ENCODE measurements around the gene RALGDS.
"Not testable (repeated sequence)": the region's sequence is repeated elsewhere in the genome, so short reads cannot be mapped to it uniquely, and the experiment has no call there.

RALGDS gene

DNA sequence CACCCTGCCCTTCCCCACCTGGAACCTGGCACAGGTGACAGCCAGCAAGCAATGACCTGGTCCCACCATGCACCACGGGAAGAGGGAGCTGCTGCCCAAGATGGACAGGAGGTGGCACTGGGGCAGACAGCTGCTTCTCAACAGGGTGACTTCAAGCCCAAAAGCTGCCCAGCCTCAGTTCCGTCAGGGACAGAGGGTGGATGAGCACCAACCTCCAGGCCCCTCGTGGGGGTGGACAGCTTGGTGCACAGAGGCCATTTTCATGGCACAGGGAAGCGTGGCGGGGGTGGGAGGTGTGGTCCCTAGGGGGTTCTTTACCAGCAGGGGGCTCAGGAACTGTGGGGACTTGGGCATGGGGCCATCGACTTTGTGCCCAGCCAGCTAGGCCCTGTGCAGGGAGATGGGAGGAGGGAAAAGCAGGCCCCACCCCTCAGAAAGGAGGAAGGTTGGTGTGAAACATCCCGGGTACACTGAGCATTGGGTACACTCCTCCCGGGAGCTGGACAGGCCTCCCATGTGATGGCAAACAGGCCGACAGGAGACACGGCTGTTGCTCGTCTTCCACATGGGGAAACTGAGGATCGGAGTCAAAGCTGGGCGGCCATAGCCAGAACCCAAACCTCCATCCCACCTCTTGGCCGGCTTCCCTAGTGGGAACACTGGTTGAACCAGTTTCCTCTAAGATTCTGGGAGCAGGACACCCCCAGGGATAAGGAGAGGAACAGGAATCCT is 57.4 kb downstream of the RALGDS start:
- DNase-seq = no peak

DNA sequence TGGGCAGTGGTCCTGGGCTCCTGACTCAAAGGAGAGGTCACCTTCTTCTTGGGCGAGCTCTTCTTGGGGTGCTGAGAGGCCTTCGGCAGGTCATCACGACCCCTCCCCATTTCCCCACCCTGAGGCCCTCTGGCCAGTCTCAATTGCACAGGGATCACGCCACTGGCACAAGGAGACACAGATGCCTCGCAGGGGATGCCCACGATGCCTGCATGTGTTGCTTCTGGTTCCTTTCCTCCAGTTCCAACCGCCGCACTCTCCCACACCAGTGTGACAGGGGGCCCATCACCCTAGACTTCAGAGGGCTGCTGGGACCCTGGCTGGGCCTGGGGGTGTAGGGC is 57.9 kb downstream of the RALGDS start:
- no peak for DNase-seq

DNA sequence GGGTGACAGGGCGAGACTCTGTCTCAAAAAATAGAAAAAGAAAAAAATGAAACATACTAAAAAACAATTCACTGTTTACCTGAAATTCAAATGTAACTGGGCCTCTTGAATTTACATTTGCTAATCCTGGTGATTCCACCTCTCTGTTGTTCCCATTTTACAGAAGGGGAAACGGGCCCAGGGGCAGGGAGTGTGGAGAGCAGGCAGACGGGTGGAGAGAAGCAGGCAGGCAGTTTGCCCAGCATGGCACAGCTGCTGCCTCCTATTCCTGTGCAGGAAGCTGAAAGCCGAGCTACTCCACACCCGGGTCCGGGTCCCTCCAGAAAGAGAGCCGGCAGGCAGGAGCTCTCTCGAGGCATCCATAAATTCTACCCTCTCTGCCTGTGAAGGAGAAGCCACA is 58.5 kb downstream of the RALGDS start:
- DNase-seq = not testable (repeated sequence)

DNA sequence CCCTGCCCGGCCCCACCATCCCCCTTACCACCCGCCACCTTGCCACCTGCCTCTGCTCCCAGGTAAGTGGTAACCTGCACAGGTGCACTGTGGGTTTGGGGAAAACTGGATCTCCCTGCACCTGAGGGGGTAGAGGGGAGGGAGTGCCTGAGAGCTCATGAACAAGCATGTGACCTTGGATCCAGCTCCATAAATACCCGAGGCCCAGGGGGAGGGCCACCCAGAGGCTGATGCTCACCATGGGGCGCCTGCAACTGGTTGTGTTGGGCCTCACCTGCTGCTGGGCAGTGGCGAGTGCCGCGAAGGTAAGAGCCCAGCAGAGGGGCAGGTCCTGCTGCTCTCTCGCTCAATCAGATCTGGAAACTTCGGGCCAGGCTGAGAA is 59.3 kb downstream of the RALGDS start, which contains the start of gene CEL:
Gene CEL, plus strand, starts transcription at position 218 of the 382 bp plus-strand sequence. Its CDS starts 22 bp downstream, at position 240.
- DNase-seq = not testable (repeated sequence)

DNA sequence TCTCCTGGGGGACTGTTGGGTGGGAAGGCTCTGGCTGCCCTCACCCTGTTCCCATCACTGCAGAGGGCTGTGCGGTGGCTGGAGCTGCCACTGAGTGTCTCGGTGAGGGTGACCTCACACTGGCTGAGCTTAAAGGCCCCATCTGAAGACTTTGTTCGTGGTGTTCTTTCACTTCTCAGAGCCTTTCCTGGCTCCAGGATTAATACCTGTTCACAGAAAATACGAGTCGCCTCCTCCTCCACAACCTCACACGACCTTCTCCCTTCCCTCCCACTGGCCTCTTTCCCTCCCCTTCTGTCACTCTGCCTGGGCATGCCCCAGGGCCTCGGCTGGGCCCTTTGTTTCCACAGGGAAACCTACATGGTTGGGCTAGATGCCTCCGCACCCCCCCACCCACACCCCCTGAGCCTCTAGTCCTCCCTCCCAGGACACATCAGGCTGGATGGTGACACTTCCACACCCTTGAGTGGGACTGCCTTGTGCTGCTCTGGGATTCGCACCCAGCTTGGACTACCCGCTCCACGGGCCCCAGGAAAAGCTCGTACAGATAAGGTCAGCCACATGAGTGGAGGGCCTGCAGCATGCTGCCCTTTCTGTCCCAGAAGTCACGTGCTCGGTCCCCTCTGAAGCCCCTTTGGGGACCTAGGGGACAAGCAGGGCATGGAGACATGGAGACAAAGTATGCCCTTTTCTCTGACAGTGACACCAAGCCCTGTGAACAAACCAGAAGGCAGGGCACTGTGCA is 59.8 kb downstream of the RALGDS start:
- DNase-seq = not testable (repeated sequence)

DNA sequence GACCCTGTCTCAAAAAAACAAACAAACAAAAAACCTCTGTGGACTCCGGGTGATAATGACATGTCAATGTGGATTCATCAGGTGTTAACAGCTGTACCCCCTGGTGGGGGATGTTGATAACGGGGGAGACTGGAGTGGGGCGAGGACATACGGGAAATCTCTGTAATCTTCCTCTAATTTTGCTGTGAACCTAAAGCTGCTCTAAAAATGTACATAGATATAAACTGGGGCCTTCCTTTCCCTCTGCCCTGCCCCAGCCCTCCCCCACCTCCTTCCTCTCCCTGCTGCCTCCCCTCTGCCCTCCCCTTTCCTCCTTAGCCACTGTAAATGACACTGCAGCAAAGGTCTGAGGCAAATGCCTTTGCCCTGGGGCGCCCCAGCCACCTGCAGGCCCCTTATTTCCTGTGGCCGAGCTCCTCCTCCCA is 60.6 kb downstream of the RALGDS start:
- DNase-seq = no peak

DNA sequence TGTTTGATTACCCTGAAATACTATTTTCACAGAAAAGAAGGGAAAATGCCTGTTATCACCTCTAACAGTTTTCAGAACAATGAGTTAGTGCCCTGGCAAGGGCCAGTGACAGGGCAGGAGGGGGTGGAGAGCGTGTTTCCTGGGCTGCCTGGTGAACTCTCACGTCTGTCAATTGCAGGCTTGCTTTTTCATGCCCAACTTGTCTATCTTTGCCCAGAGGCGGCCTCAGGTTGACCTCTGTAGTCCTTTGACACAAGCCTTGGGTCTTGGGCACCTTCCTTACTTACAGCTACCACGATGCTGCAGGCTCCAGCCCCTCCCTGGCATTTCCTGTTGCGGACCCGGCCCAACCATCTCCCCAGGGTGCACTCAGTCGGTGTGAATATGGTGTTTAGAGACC is 61.4 kb downstream of the RALGDS start:
- DNase-seq = no peak

DNA sequence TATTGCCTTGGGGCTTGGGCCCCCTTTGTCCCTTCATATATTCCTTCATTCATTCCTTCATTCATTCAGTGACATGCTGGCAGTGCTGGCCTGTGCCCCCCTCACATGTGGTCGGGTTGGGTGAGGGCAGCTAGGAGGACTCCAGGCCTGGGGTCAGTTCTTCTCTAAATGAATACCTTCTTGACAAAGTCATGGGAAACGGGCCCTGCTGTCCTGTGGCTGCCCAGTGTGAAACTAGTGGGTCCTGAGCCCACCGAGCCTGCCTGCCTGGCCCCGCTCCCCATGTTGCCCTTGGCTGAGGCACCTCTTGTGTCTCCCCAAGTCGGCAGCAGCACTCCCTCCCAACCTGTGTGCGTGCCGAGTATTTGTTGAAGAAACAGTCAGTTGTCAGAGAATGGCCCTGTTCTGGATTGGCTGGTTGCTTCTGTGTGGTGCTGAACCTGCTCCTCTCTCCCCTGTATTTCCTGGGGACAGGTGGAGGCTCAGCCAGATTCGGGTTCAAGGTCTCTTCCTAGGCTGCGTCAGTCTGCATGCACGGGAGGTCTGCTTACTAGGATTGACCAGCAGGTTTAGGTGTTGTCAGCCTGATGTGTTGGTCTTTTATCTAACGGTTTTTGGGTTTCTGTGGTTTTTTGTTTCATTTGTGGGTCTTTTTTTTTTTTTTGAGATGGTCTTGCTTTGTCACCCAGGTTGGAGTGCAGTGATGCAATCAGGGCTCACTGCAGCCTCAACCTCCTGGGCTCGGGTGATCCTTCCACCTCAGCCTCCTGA is 62.3 kb downstream of the RALGDS start:
- DNase-seq = no peak

DNA sequence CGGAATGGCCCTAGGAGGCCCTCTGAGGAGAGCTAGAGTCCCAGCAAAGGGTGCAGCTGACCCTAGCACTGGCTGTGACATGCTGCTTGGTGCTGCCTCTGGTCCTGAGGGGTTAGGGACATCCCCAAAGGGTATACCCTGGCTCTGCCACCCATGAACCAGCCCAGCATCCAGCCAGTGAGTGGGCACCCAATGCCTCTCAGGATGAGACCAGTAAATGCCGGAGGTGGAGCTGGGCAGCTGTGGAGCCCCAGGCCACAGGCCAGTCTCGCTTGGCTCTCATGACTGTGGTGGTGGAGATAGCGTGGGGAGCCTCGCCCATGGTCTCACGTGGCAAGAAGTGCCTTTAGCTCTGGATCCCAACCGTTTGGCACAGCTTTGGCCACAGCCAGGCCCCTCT is 63.0 kb downstream of the RALGDS start:
- no peak for DNase-seq

DNA sequence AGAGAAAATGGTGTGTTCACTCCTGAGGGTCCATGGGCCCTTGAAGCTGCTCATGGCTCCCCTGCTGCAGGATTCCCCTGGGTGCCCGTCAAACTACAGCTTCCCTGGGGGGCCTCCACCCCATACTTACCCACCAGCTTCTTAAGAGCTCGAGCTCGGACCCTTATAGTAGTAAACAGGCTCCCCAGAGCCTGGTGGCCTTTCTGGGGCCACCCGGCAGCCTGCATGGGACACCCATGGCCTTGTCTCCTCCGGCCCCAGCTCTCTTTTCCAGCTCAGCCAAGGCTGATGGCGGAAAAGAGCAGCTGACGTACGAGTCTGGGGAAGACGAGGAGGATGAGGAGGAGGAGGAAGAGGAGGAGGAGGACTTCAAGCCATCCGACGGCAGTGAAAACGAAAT is 63.5 kb downstream of the RALGDS start:
- DNase-seq = no peak

DNA sequence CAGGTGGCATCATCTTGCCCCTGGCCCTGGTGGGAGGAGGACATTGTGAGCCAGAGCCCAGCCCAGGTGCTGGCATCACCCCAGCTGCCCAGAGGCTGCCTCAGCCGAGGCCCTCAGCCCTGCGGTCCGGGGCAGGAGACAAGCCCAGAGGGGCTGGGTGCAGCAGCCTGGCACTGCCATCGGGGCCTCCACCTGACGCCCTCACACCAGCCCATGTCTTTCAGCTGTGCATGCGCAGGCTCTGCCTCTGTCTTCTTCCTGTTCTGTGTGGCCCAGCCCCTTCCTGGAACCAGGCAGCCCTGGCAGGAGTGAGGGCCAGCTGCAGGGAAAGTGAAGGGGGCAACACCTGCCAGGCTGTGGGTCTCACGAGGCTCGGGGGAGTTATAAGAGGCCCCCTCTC is 64.0 kb downstream of the RALGDS start:
- no peak for DNase-seq

DNA sequence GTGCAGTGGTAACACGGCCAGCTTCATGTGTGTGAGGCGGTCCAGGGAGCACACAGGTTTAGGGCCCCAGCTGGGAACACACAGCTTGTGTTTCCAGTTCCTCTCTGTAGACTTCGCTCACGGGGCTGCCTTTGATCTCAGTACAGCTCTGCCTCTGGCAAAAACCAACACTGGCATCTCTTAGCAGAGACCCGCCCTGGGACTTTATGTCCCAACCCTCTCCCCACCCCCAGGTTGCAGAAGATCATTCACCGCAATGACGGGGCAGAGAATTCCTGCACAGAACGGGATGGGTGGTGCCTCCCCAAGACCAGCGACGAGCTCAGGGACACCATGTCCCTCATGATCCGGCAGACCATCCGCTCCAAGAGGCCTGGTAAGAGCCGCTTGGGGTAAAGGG is 64.5 kb downstream of the RALGDS start:
- DNase-seq = no peak

DNA sequence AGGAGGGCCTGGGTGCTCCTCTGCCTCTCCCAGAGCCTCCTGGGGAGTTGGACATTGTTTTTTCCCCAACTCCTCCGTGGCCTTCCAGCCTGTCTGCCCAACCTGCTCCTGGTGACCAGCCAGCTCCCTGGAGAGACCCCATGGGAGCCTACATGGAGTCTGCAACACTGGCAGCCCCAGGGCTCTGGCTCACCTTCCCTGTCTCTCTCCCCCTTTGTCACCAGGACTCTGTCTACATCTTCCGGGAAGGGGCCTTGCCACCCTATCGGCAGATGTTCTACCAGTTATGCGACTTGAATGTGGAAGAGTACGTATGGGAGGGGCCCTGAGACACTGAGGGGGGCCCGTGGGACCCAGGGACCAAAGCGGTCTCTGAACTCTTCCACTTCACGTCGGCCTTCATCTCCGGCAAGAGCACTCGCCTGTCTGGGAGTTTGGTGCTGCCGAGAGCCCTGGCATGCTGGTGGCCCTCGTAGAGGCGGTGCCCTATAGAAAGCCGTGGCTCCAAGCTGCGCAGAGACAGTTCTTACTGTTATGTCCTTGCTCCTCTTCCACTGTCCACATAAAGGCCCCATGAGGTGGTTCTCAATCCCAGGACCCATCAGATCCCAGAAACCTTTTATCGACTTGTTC is 65.1 kb downstream of the RALGDS start:
- no peak for DNase-seq

DNA sequence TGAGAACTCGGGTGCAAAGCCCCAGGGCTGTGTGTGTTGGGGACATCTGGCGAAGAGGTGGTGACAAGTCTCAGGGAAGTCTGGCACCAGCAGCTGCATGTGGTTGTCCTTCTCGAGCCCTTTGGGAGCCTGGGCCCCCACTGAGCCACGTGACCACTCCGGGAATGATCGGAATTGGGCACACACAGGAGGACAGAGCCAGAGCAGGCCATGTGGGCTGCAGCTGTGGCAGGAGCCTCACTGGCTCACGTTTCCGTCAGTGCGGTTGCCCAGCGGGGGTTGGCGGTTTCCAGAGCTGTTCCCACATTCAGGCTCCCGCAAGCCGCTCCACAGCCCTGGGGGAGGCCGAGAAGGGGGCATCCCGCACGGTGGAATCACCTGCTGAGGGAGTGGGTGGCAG is 66.1 kb downstream of the RALGDS start:
- no peak for DNase-seq

DNA sequence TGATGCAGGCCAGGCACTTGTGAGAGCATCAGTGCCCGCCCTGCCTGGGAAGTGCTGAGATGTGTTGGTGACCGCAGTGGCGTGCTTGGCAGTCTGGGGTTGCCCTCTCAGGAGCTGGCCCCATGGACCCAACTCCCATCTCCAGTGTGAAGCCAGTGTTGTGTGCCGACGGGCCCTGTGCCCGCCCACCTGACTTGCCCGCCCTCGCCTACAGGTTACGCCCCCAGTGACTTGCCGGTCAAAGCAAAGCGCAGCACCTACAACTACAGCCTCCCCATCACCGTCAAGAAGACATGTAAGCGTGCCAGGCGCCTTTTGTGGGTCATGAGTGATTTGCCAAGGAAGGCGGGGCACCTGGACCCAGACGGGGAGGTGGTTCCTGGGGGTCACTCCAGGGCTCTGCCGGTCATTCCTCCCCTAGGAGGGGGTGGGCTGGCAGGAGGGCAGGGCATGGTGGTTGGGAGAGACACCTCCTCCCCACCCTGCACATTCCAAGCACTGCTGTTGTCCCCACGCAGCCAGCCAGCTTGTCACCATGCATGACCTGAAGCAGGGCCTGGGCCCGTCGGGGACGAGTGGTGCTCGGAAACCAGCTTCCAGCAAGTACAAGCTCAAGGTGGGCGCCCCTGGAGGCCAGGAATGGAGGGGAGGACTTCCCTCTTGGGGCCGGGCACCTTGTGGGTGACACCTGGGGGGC is 66.7 kb downstream of the RALGDS start:
- DNase-seq = no peak

DNA sequence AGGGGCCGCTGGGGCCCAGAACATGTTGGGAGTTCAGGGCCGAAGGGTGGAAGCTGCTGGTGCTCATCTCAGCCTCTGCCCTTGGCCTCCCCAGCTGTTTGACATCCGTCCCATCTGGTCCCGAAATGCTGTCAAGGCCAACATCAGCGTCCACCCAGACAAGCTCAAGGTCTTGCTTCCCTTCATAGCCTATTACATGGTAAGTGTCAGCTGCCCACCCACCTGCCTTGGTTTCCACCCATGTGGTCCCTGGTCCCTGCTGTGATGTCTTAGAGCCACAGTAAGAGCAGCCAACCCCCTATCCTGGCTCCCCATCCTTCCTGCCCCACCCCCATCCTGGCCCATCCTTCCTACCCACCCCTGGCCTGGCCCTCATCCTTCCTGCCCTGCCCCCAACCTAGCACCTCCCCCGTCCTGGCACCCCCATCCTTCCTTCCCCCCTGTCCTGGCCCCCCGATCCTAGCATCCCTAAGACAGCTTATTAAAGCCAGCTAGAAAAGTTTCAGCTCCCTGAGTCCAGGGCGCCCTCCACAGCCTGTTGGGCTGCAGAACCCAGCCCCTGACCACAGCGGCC is 69.0 kb downstream of the RALGDS start:
- no peak for DNase-seq

DNA sequence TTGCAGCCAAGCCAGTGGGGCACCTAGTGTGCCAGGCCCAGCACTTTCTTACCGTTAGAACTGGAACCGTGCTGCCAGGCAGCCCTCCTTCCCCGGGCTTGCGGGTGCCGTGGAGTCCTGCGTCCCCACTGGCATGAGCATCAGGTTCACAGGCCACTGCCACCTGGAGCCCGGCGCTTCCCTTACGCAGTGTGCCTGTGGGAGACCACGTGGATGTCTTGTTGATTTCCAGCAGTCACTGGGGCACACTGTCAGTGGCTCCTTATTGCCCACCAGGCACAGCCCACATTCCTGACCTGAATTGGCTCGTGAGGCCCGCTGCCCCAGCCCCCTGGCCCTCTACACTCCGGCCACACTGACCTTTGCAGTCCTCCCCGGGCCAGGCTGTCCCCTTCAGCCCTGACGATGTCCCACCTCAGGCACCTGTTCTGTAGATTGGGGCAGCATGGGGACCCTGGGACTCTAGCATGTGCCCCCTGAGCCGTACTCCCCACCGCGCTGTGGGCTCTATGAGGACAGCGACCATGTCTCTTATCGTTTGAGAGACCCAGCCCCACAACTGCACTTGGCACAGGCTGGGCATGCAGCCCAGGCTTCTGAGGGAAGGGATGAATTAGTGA is 69.6 kb downstream of the RALGDS start:
- DNase-seq = no peak

DNA sequence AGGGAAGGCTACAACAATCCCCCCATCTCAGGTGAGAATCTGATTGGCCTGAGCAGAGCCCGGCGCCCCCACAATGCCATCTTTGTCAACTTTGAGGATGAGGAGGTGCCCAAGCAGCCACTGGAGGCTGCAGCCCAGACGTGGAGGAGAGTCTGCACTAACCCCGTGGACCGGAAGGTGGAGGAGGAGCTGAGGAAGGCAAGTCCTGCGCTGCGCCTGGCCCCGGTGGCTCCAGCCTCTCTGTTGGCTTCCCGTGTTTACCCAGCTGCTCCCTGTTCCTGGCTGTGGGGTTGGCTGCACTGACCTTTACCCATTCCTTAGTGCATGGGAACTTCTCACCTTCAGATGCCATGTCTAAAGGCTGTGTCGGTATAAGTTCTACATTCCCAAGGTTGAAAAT is 70.3 kb downstream of the RALGDS start:
- DNase-seq = no peak

DNA sequence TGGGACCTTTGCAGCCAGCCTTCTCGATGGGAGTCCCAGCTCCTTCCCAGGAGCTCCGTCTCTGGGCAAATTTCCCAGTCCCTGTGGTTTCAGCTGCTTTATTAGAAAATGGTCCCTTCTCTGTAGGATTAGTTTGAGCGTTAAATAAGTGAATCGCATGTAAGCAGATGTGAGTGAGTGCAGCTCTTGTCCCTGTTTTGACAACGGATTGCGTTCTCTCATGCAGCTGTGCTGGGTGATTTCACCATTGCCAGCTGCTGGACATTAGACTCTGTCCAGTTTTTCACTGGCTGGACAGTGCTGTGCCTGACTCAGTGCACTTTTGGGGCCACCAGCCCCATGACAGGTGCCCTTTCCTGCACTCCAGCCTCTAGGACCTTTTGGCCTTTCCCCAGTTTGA is 70.9 kb downstream of the RALGDS start:
- DNase-seq = no peak

DNA sequence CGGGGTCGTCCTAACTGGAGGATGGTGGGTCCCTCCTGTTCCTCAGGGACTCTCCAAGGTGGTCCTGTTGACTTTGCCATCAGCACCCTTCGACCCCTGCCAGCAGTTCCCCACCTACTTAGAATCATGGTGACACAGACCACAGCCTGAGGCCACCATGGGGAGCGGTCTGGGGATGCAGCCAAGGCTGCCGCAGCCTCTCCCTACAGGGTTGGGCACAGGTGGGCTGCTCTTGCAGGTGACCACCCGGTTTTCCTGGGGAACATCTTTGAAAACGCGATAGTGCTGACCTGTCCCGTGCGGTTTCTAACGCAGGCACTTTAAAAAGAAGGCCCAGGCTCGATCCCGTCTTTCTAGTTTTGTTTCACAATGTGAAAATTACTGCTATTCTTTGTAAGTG is 72.0 kb downstream of the RALGDS start:
- DNase-seq = no peak

DNA sequence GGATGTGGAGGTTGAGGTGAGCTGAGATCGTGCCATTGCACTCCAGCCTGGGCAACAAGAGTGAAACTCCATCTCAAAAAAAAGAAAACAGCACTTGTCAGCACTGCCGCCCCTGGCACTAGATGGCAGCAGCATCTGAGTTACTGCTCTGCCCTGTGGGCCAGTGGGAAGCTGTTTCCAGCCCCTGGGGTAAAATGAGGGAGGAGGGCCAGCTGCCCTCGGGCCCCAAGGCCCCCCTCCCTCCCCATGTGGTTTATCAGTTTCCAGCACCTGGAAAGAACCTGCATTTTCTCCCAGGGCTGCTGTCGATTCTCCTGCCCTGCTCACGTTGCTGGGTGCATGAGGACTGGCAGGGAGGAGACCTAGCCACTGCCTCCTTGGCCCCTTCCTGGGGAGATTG is 72.4 kb downstream of the RALGDS start:
- DNase-seq = no peak

Data from NCI-H1105 treated with DMSO at 0.1 percent for 48 hours (cell line).